H1 (cell line): ENCODE data around the gene SIGLEC11. TPM values are rescaled to one million over a fixed set of nuclear protein-coding genes. Genes with fewer than 3 reads are reported as not detected.

ENCODE experiments used
- CTCF ChIA-PET: fragments of 300-600 bp; sonication (Branson Sonifier 250); formaldehyde crosslinking; loops from one replicate; lab custom pipeline; 2021; ENCODE audit not compliant: partially characterized antibody; lab: Charles Lee
- POLR2A ChIA-PET: fragments of 300-600 bp; sonication (Branson Sonifier 250); formaldehyde crosslinking; loops from one replicate; lab custom pipeline; 2021; ENCODE audit warnings: inconsistent platforms; ENCODE audit not compliant: partially characterized antibody; lab: Charles Lee
- DNase-seq, 2 experiments: peaks; one replicate each; pipeline versions ENCODE4 v3.0.0 to v3.0.0-alpha.2; 2010 to 2022; ENCODE audit warnings: low spot score in 2 of 2, low read depth in 1 of 2, mixed read lengths in 1 of 2
- FAIRE-seq: peaks from 2 replicates; lab custom pipeline; 2011; peaks lifted over from hg19 to GRCh38; lab: Jason Lieb, UNC
- H2AFZ ChIP-seq: 2 replicates; pipeline ENCODE4 v1.8.1; 2012; ENCODE audit warnings: low read length, inconsistent platforms
- H2AK5ac ChIP-seq: 2 replicates; pipeline ENCODE4 v1.6.1; 2013; ENCODE audit warnings: low read depth, low read length
- H2BK120ac ChIP-seq: replicated peaks from 2 replicates; pipeline ENCODE3; 2013; ENCODE audit warnings: low read depth, low read length, inconsistent platforms
- H2BK12ac ChIP-seq: 2 replicates; pipeline ENCODE4 v1.6.1; 2013; ENCODE audit warnings: low read depth, low read length
- H2BK15ac ChIP-seq: 2 replicates; pipeline ENCODE4 v1.6.1; 2013; ENCODE audit warnings: low read length
- H2BK20ac ChIP-seq: 2 replicates; pipeline ENCODE4 v1.6.1; 2013; ENCODE audit warnings: low read length
- H2BK5ac ChIP-seq: 2 replicates; pipeline ENCODE4 v1.6.1; 2013; ENCODE audit warnings: low read depth, low read length
- H3K14ac ChIP-seq: 2 replicates; pipeline ENCODE4 v1.6.1; 2013; ENCODE audit warnings: inconsistent platforms; ENCODE audit not compliant: insufficient read length
- H3K18ac ChIP-seq: 2 replicates; pipeline ENCODE4 v1.6.1; 2013; ENCODE audit warnings: low read length; ENCODE audit errors: extremely low read depth
- H3K23ac ChIP-seq: 2 replicates; pipeline ENCODE4 v1.6.1; 2013; ENCODE audit warnings: inconsistent platforms; ENCODE audit not compliant: insufficient read length
- H3K23me2 ChIP-seq: 2 replicates; pipeline ENCODE4 v1.6.1; 2013; ENCODE audit warnings: low read depth, low read length
- H3K27ac ChIP-seq: 2 replicates; pipeline ENCODE4 v1.6.1; 2011; ENCODE audit warnings: low read depth, low read length, inconsistent platforms
- H3K27me3 ChIP-seq, 4 experiments: replicated peaks in 1 of 4; 1 replicate in 1 of 4; 2 replicates in 3 of 4; pipeline versions ENCODE4 v1.6.1 to v1.8.1; 2011 to 2013; ENCODE audit warnings: low read length in 3 of 4, mild to moderate bottlenecking in 3 of 4, inconsistent platforms in 2 of 4, mixed read lengths in 2 of 4, moderate library complexity in 1 of 4; ENCODE audit not compliant: control insufficient read depth in 3 of 4, insufficient read depth in 3 of 4; ENCODE audit errors: extremely low read depth in 1 of 4
- H3K36me3 ChIP-seq, 4 experiments: 2 replicates each; pipeline versions ENCODE4 v1.6.1 to v1.8.1; 2011 to 2013; ENCODE audit warnings: mild to moderate bottlenecking in 4 of 4, low read length in 3 of 4, moderate library complexity in 2 of 4, control low read depth in 1 of 4, inconsistent platforms in 1 of 4; ENCODE audit not compliant: insufficient read depth in 4 of 4, control insufficient read depth in 2 of 4
- H3K4ac ChIP-seq: replicated peaks from 2 replicates; pipeline ENCODE3; 2013; ENCODE audit warnings: low read length, low read depth, mixed read lengths, inconsistent platforms; ENCODE audit not compliant: insufficient read length
- H3K4me1 ChIP-seq, 4 experiments: replicated peaks in 1 of 4; 1 replicate in 1 of 4; 2 replicates in 3 of 4; pipeline versions ENCODE4 v1.6.1 to v1.8.1; 2011 to 2013; ENCODE audit warnings: low read length in 3 of 4, inconsistent platforms in 2 of 4, mixed read lengths in 1 of 4; ENCODE audit not compliant: insufficient read depth in 4 of 4, control insufficient read depth in 3 of 4
- H3K4me2 ChIP-seq, 2 experiments: 2 replicates each; pipeline versions ENCODE4 v1.6.1 to v1.8.1; 2011 to 2013; ENCODE audit warnings: low read depth in 2 of 2, low read length in 2 of 2, control low read depth in 1 of 2, inconsistent platforms in 1 of 2, mild to moderate bottlenecking in 1 of 2; ENCODE audit not compliant: insufficient read depth in 1 of 2
- H3K4me3 ChIP-seq, 4 experiments: fragments of 200-600, 300-600 bp in 1 of 4; sonication (generic), shearing (Covaris generic), sonication (Bioruptor Twin) in 1 of 4; 2 replicates each; pipeline versions ENCODE4 v1.5.1 to v1.8.1; 2011 to 2016; ENCODE audit warnings: low read length in 4 of 4, low read depth in 3 of 4, control low read depth in 2 of 4, inconsistent platforms in 2 of 4, mild to moderate bottlenecking in 2 of 4, mixed read lengths in 1 of 4, moderate library complexity in 1 of 4; ENCODE audit not compliant: insufficient read depth in 2 of 4; ENCODE audit errors: extremely low read depth in 1 of 4
- H3K56ac ChIP-seq: replicated peaks from 2 replicates; pipeline ENCODE3; 2013; ENCODE audit warnings: low read depth, mild to moderate bottlenecking, mixed read lengths, low read length, inconsistent platforms; ENCODE audit not compliant: insufficient read length
- H3K79me1 ChIP-seq: 2 replicates; pipeline ENCODE4 v1.6.1; 2013; ENCODE audit warnings: low read depth, low read length, control low read depth
- H3K79me2 ChIP-seq, 2 experiments: 2 replicates each; pipeline versions ENCODE4 v1.6.1 to v1.8.1; 2012 to 2013; ENCODE audit warnings: low read length in 2 of 2, mild to moderate bottlenecking in 2 of 2, inconsistent platforms in 1 of 2; ENCODE audit not compliant: insufficient read depth in 2 of 2, control insufficient read depth in 1 of 2
- H3K9ac ChIP-seq, 4 experiments: replicated peaks in 1 of 4; 1 replicate in 1 of 4; 2 replicates in 3 of 4; pipeline versions ENCODE4 v1.6.1 to v1.8.1; 2011 to 2013; ENCODE audit warnings: low read depth in 3 of 4, low read length in 3 of 4, control low read depth in 2 of 4, mild to moderate bottlenecking in 2 of 4, moderate library complexity in 2 of 4, inconsistent platforms in 1 of 4; ENCODE audit errors: extremely low read depth in 1 of 4
- H3K9me3 ChIP-seq, 2 experiments: 2 replicates each; pipeline versions ENCODE4 v1.6.1 to v1.8.1; 2012 to 2013; ENCODE audit warnings: mild to moderate bottlenecking in 2 of 2, moderate library complexity in 2 of 2, control low read depth in 1 of 2, inconsistent platforms in 1 of 2, low read depth in 1 of 2, low read length in 1 of 2, mixed read lengths in 1 of 2; ENCODE audit not compliant: insufficient read depth in 2 of 2
- H4K20me1 ChIP-seq, 2 experiments: replicated peaks in 1 of 2; 2 replicates each; pipeline versions ENCODE3 to v1.8.1; 2011 to 2013; ENCODE audit warnings: inconsistent platforms in 2 of 2, low read length in 2 of 2, mild to moderate bottlenecking in 1 of 2; ENCODE audit not compliant: insufficient read depth in 2 of 2, control insufficient read depth in 1 of 2
- H4K5ac ChIP-seq: 2 replicates; pipeline ENCODE4 v1.6.1; 2013; ENCODE audit warnings: low read length, low read depth, mixed read lengths, inconsistent platforms; ENCODE audit not compliant: insufficient read length
- H4K8ac ChIP-seq: 2 replicates; pipeline ENCODE4 v1.8.0; 2013; ENCODE audit warnings: mild to moderate bottlenecking, moderate library complexity, low read length, inconsistent platforms; ENCODE audit not compliant: insufficient read depth; ENCODE audit errors: extremely low read depth
- H4K91ac ChIP-seq: replicated peaks from 2 replicates; pipeline ENCODE3; 2013; ENCODE audit warnings: low read length, mixed read lengths, inconsistent platforms; ENCODE audit not compliant: insufficient read length
- ATF3 ChIP-seq: IDR thresholded peaks from 2 replicates; pipeline ENCODE4 v1.6.1; 2011; ENCODE audit warnings: low read depth, mild to moderate bottlenecking, low read length; ENCODE audit not compliant: insufficient read depth
- CBX5 ChIP-seq: fragments of 300-800, 300-1000 bp; sonication (generic); IDR thresholded peaks from 2 replicates; pipeline ENCODE4 v1.7.1; 2016; ENCODE audit warnings: antibody characterized with exemption, low read length, low read depth
- CHD1 ChIP-seq: IDR thresholded peaks from 2 replicates; pipeline ENCODE4 v1.6.1; 2012; ENCODE audit warnings: low read depth, low read length, improper control_type of control experiment
- CTCF ChIP-seq, 3 experiments: IDR thresholded peaks; 1 replicate in 2 of 3; 2 replicates in 1 of 3; pipeline versions ENCODE4 v1.5.1 to v1.6.1; 2011; ENCODE audit warnings: low read length in 3 of 3, mild to moderate bottlenecking in 3 of 3, inconsistent platforms in 2 of 3, low read depth in 1 of 3, moderate library complexity in 1 of 3; ENCODE audit not compliant: insufficient read depth in 1 of 3; ENCODE audit errors: control extremely low read depth in 1 of 3
- NANOG ChIP-seq: IDR thresholded peaks from 2 replicates; pipeline ENCODE4 v1.6.1; 2011; ENCODE audit warnings: low read length, low read depth, mild to moderate bottlenecking, inconsistent platforms; ENCODE audit not compliant: insufficient read depth, poor library complexity, severe bottlenecking
- TCF12 ChIP-seq: IDR thresholded peaks from 2 replicates; pipeline ENCODE4 v1.6.1; 2011; ENCODE audit warnings: low read depth, mild to moderate bottlenecking, low read length
- WGBS, 2 experiments: shearing (Covaris generic) in 1 of 2; methylation state at CpG; one replicate each; pipeline versions ENCODE4 v1.1.6 to v1.1.7; 2013 to 2015; ENCODE audit warnings: low lambda C conversion rate in 2 of 2, mixed read lengths in 2 of 2, inconsistent platforms in 1 of 2, low coverage in 1 of 2, missing lambda C conversion rate in 1 of 2; ENCODE audit not compliant: insufficient replicate concordance in 2 of 2, insufficient coverage in 1 of 2, insufficient read length in 1 of 2; ENCODE audit errors: extremely low coverage in 1 of 2, missing lambda C conversion rate in 1 of 2; 5-methylcytosine and 5-hydroxymethylcytosine counted together
- polyA plus RNA-seq, 7 experiments: library from polyadenylated mRNA; depleted of rRNA in 3 of 7; stranded (reverse) in 5 of 7; unstranded in 2 of 7; fragments of >200 nt in 5 of 7; fragments of 200-250 nt in 2 of 7; gene quantifications; 1 replicate in 5 of 7; 2 replicates in 1 of 7; 4 replicates in 1 of 7; pipeline versions ENCODE4 v1.2.1 to v1.2.3, GENCODE V29; 2011 to 2013; ENCODE audit warnings: missing spikeins in 2 of 7, mixed read lengths in 2 of 7
- total RNA-seq: library from RNA; stranded (reverse); fragmentation: NEBNext Ultra II Directional; extraction: Animal tissue kit (Norgen Biotek cat#: 25700); gene quantifications from 2 replicates; pipeline ENCODE4 v1.2.1, GENCODE V29; 2021

SIGLEC11 gene
- total and polyA plus RNA-seq, 2 of the 8 experiments (the other 6 are each of a cell fraction or from before 2014, with no cell fraction given): 0.18 TPM; not detected in 1

- 80% methylated on average over 5 of the region's 5 CpGs; no CpG with 5 or more reads in 1 of the 2 experiments for WGBS, 2 experiments
- CTCF ChIA-PET: interaction anchor here (1.0 to 10.3 kb wide), 12 partner anchors 8 to 103 kb away, joined by 3 to 231 read pairs (median 6); partner anchors contain the start of gene ATF5
- H3K4me2 ChIP-seq: no peak overlapping the region
Observed at GRCh38 chr19:49936549-49936948, 24.4 kb downstream of the SIGLEC11 start.

More at GRCh38 chr19:49936549-49936948, 24.4 kb downstream of the SIGLEC11 start:
- no peak overlapping the region for H3K9ac ChIP-seq
- no peak overlapping the region for H3K14ac ChIP-seq
- H2BK12ac ChIP-seq: no peak overlapping the region
- no peak overlapping the region for H2AFZ ChIP-seq
- no peak overlapping the region for H3K23ac ChIP-seq
- no peaks in the 10 kb centered on the region for H3K23me2 ChIP-seq
- H2AK5ac ChIP-seq: no peak overlapping the region
- no peak overlapping the region for H3K27ac ChIP-seq
- H3K79me1 ChIP-seq: no peaks in the 10 kb centered on the region
- H2BK5ac ChIP-seq: no peak overlapping the region
- H3K18ac ChIP-seq: no peak overlapping the region
- H3K4me1 ChIP-seq: no peaks in the 10 kb centered on the region; a peak in 1 of 7 replicates
- H3K9me3 ChIP-seq: no peaks in the 10 kb centered on the region
- TF ChIP-seq TCF12: no peak
- TF ChIP-seq CBX5: no peak
- no peak for TF ChIP-seq CTCF (IDR thresholded peaks at IDR 0.05; ENCODE audit: control extremely low read depth in 1 of 3, insufficient read depth in 1 of 3, low read depth in 1 of 3, low read length in 3 of 3)
- no peak for TF ChIP-seq NANOG
- no peak for TF ChIP-seq ATF3
- TF ChIP-seq CHD1: no peak
- H3K56ac ChIP-seq: no peak overlapping the region
- DNase-seq (no peak), FAIRE-seq (no peak)
- no peaks in the 10 kb centered on the region for H4K20me1 ChIP-seq
- H2BK15ac ChIP-seq: no peak overlapping the region
- H3K36me3 ChIP-seq: no peaks in the 10 kb centered on the region
- H2BK20ac ChIP-seq: no peak overlapping the region
- H3K27me3 ChIP-seq: no peaks in the 10 kb centered on the region
- no peaks in the 10 kb centered on the region for H3K79me2 ChIP-seq
- H2BK120ac ChIP-seq: no peak overlapping the region
- H4K91ac ChIP-seq: no peak overlapping the region
- no peak overlapping the region for H4K5ac ChIP-seq
- H3K4ac ChIP-seq: no peak overlapping the region
- no peak overlapping the region for H3K4me3 ChIP-seq
- POLR2A ChIA-PET: interaction anchor here (4.1 kb wide), 1 partner anchor 48 kb away, joined by 36 read pairs; no protein-coding TSS in a partner anchor
- H4K8ac ChIP-seq: no peak overlapping the region
